Keratinocyte (primary cell): ENCODE measurements around the gene IMPDH1. TPM values are rescaled to one million over a fixed set of nuclear protein-coding genes. Genes with fewer than 3 reads are reported as not detected.

ENCODE experiments used
- DNase-seq: peaks from one replicate; pipeline ENCODE4 v3.0.0-alpha.2; 2011; ENCODE audit warnings: low read depth, missing footprints, low spot score
- FAIRE-seq: peaks from 2 replicates; lab custom pipeline; 2011; peaks lifted over from hg19 to GRCh38; lab: Jason Lieb, UNC
- H2AFZ ChIP-seq: 2 replicates; pipeline ENCODE4 v1.6.0; 2012; ENCODE audit warnings: low read length, control low read depth, inconsistent platforms; ENCODE audit not compliant: control insufficient read depth
- H3K27ac ChIP-seq: 2 replicates; pipeline ENCODE4 v1.5.1; 2011; ENCODE audit warnings: low read length; ENCODE audit not compliant: control insufficient read depth, insufficient read depth
- H3K27me3 ChIP-seq: 3 replicates; pipeline ENCODE4 v1.6.0; 2011; ENCODE audit warnings: low read length; ENCODE audit not compliant: control insufficient read depth, insufficient read depth; ENCODE audit errors: extremely low read depth
- H3K36me3 ChIP-seq, 2 experiments: 2 replicates in 1 of 2; 3 replicates in 1 of 2; pipeline ENCODE4 v1.5.1; 2011; ENCODE audit warnings: low read length in 2 of 2, mild to moderate bottlenecking in 1 of 2; ENCODE audit not compliant: control insufficient read depth in 2 of 2, insufficient read depth in 2 of 2; ENCODE audit errors: extremely low read depth in 1 of 2
- H3K4me1 ChIP-seq: 3 replicates; pipeline ENCODE4 v1.5.1; 2011; ENCODE audit warnings: low read length; ENCODE audit not compliant: control insufficient read depth, insufficient read depth; ENCODE audit errors: extremely low read depth
- H3K4me2 ChIP-seq: 3 replicates; pipeline ENCODE4 v1.6.0; 2011; ENCODE audit warnings: low read depth, low read length; ENCODE audit not compliant: control insufficient read depth, insufficient read depth; ENCODE audit errors: extremely low read depth
- H3K4me3 ChIP-seq, 3 experiments: fragments of 200-600 bp in 1 of 3; sonication (generic) in 1 of 3; 2 replicates in 2 of 3; 3 replicates in 1 of 3; pipeline ENCODE4 v1.5.1; 2011 to 2016; ENCODE audit warnings: low read length in 3 of 3, mild to moderate bottlenecking in 3 of 3, control low read depth in 2 of 3, inconsistent platforms in 1 of 3, low read depth in 1 of 3, mixed read lengths in 1 of 3, mixed run types in 1 of 3, moderate library complexity in 1 of 3; ENCODE audit not compliant: control insufficient read depth in 2 of 3, insufficient read depth in 2 of 3; ENCODE audit errors: extremely low read depth in 1 of 3
- H3K79me2 ChIP-seq: 2 replicates; pipeline ENCODE4 v1.6.0; 2012; ENCODE audit warnings: low read length; ENCODE audit not compliant: control insufficient read depth, insufficient read depth
- H3K9ac ChIP-seq: 3 replicates; pipeline ENCODE4 v1.6.0; 2011; ENCODE audit warnings: low read length; ENCODE audit not compliant: control insufficient read depth, insufficient read depth; ENCODE audit errors: extremely low read depth
- H3K9me1 ChIP-seq: 3 replicates; pipeline ENCODE4 v1.6.0; 2011; ENCODE audit warnings: low read length; ENCODE audit not compliant: control insufficient read depth, insufficient read depth; ENCODE audit errors: extremely low read depth
- H3K9me3 ChIP-seq: 2 replicates; pipeline ENCODE4 v1.5.1; 2012; ENCODE audit warnings: low read depth, low read length; ENCODE audit not compliant: control insufficient read depth
- H4K20me1 ChIP-seq: 3 replicates; pipeline ENCODE4 v1.6.0; 2011; ENCODE audit warnings: low read length; ENCODE audit not compliant: control insufficient read depth, insufficient read depth; ENCODE audit errors: extremely low read depth
- CTCF ChIP-seq, 3 experiments: IDR thresholded peaks in 1 of 3; conservative IDR thresholded peaks in 1 of 3; optimal IDR thresholded peaks in 1 of 3; 2 replicates in 2 of 3; 3 replicates in 1 of 3; pipeline versions ENCODE3 to v1.5.1; 2011; ENCODE audit warnings: low read length in 3 of 3, mild to moderate bottlenecking in 3 of 3, moderate library complexity in 2 of 3, control low read depth in 1 of 3, inconsistent platforms in 1 of 3; ENCODE audit not compliant: insufficient read depth in 2 of 3; ENCODE audit errors: extremely low read depth in 1 of 3
- EZH2 ChIP-seq: IDR thresholded peaks from one replicate; pipeline ENCODE4 v1.6.1; 2012; ENCODE audit warnings: inconsistent platforms, mild to moderate bottlenecking, low read length, moderate library complexity
- dilution Hi-C: fragments of 300-500 bp; cut with MboI; formaldehyde crosslinking; loops from one replicate; pipeline ENCODE4 v1.7.0; 2020; ENCODE audit warnings: low sequenced_read_pairs; ENCODE audit not compliant: extremely low pct_ligation_motif_present
- polyA plus RNA-seq, 5 experiments: library from polyadenylated mRNA; depleted of rRNA in 3 of 5; stranded (reverse) in 3 of 5; stranded (forward) in 1 of 5; unstranded in 1 of 5; fragments of >200 nt; gene quantifications; 1 replicate in 1 of 5; 2 replicates in 3 of 5; 3 replicates in 1 of 5; pipeline versions ENCODE4 v1.2.1 to v1.2.3, GENCODE V29; 2011 to 2012; ENCODE audit warnings: missing spikeins in 2 of 5, low read depth in 1 of 5, low replicate concordance in 1 of 5

Gene IMPDH1
- polyA plus RNA-seq, 1 donor (not counting 4 experiments of a cell fraction or from before 2014, with no cell fraction given) = 56.2 TPM

- Histone ChIP-seq H3K9me1 (no peaks in the 10 kb centered on the region), H3K9ac (no peak overlapping the region), H3K9me3 (no peaks in the 10 kb centered on the region), H3K27me3 (no peaks in the 10 kb centered on the region), H4K20me1 (no peaks in the 10 kb centered on the region), H3K27ac (no peak overlapping the region), H3K4me2 (no peak overlapping the region), H3K4me3 (no peak overlapping the region), H2AFZ (no peak overlapping the region), H3K36me3 (no peaks in the 10 kb centered on the region), H3K4me1 (peaks cover 4% of the 10 kb centered on the region), H3K79me2 (no peaks in the 10 kb centered on the region)
- TF ChIP-seq CTCF (optimal IDR thresholded peaks at IDR 0.05 in 1 of 3, IDR thresholded peaks at IDR 0.05 in 1 of 3, conservative IDR thresholded peaks at IDR 0.05 in 1 of 3; ENCODE audit: extremely low read depth in 1 of 3, insufficient read depth in 2 of 3, low read length in 3 of 3) = no peak
- TF ChIP-seq EZH2 = no peak
- FAIRE-seq = no peak
- no peak for DNase-seq
- dilution Hi-C loops = no loop called here
These were observed 5.5 kb upstream of the IMPDH1 start for GRCh38 chr7:128415217-128415785.

GRCh38 chr7:128410451-128410753, 620 bp upstream of the IMPDH1 start:
- no peak for TF ChIP-seq CTCF (optimal IDR thresholded peaks at IDR 0.05 in 1 of 3, IDR thresholded peaks at IDR 0.05 in 1 of 3, conservative IDR thresholded peaks at IDR 0.05 in 1 of 3; ENCODE audit: extremely low read depth in 1 of 3, insufficient read depth in 2 of 3, low read length in 3 of 3)
- no peak for TF ChIP-seq EZH2
- FAIRE-seq (peak; percentile 53), DNase-seq (no peak)
- Histone ChIP-seq H3K4me3 (peak overlapping the region; percentile 60 to 91 (median 71)), H3K27ac (peak overlapping the region; percentile 63), H3K4me2 (peak overlapping the region; percentile 99), H2AFZ (peak overlapping the region; percentile 99), H3K79me2 (peaks cover under 1% of the 10 kb centered on the region), H3K9me3 (no peaks in the 10 kb centered on the region), H3K9ac (peak overlapping the region; percentile 73), H3K27me3 (no peaks in the 10 kb centered on the region), H3K4me1 (peaks cover 27% of the 10 kb centered on the region), H4K20me1 (no peaks in the 10 kb centered on the region), H3K9me1 (no peaks in the 10 kb centered on the region), H3K36me3 (no peaks in the 10 kb centered on the region)
- dilution Hi-C loops = no loop called here
